ENCODE data around the gene SOX3.

SOX3 gene

GRCh38 chrX:140504371-140505324, at the start of gene SOX3:
Gene SOX3, minus strand, starts transcription at chrX:140505069. Its CDS starts 9 bp downstream, at chrX:140505060.
- peak within 1 kb of the TSS; percentile 22 for H3K4me3 ChIP-seq (ENCODE audit: low read depth, low read length)
- in situ Hi-C loops (cut with HindIII; ENCODE audit: low sequenced_read_pairs): no loop called here
- DNase-seq (ENCODE audit: low read depth): no peak
- no peak for TF ChIP-seq CTCF (IDR thresholded peaks at IDR 0.05; ENCODE audit: low read depth, low read length, missing control alignments)

- DNase-seq (ENCODE audit: low read depth): no peak
- no peak overlapping the region for H3K4me3 ChIP-seq (ENCODE audit: low read depth, low read length)
- in situ Hi-C loops (cut with HindIII; ENCODE audit: low sequenced_read_pairs): no loop called here
- TF ChIP-seq CTCF (IDR thresholded peaks at IDR 0.05; ENCODE audit: low read depth, low read length, missing control alignments): no peak
Measured at GRCh38 chrX:140548985-140549384, 44.1 kb upstream of the SOX3 start.

- no peak for TF ChIP-seq CTCF (IDR thresholded peaks at IDR 0.05; ENCODE audit: low read depth, low read length, missing control alignments)
- in situ Hi-C loops (cut with HindIII; ENCODE audit: low sequenced_read_pairs): no loop called here
- no peak for DNase-seq (ENCODE audit: low read depth)
- H3K4me3 ChIP-seq (ENCODE audit: low read depth, low read length): no peak overlapping the region
Measured at GRCh38 chrX:140526171-140526570, 21.3 kb upstream of the SOX3 start.

- DNase-seq (ENCODE audit: low read depth): no peak
- in situ Hi-C loops (cut with HindIII; ENCODE audit: low sequenced_read_pairs): no loop called here
- no peak overlapping the region for H3K4me3 ChIP-seq (ENCODE audit: low read depth, low read length)
- no peak for TF ChIP-seq CTCF (IDR thresholded peaks at IDR 0.05; ENCODE audit: low read depth, low read length, missing control alignments)
Measured at GRCh38 chrX:140525448-140525847, 20.6 kb upstream of the SOX3 start.

GRCh38 chrX:140524556-140524955, 19.7 kb upstream of the SOX3 start:
- no peak overlapping the region for H3K4me3 ChIP-seq (ENCODE audit: low read depth, low read length)
- in situ Hi-C loops (cut with HindIII; ENCODE audit: low sequenced_read_pairs): no loop called here
- TF ChIP-seq CTCF (IDR thresholded peaks at IDR 0.05; ENCODE audit: low read depth, low read length, missing control alignments): no peak
- no peak for DNase-seq (ENCODE audit: low read depth)

- TF ChIP-seq CTCF (IDR thresholded peaks at IDR 0.05; ENCODE audit: low read depth, low read length, missing control alignments): no peak
- no peak overlapping the region for H3K4me3 ChIP-seq (ENCODE audit: low read depth, low read length)
- in situ Hi-C loops (cut with HindIII; ENCODE audit: low sequenced_read_pairs): no loop called here
- no peak for DNase-seq (ENCODE audit: low read depth)
Measured at GRCh38 chrX:140521393-140521792, 16.5 kb upstream of the SOX3 start.

Measured in astrocyte of the cerebellum (primary cell).